Colonic mucosa (tissue), 4 donors: ENCODE results near the gene GPC6. TPM values are rescaled to one million over a fixed set of nuclear protein-coding genes. Genes with fewer than 3 reads are reported as not detected.

Experiments
- DNase-seq: peaks from one replicate; pipeline ENCODE4 v3.0.0-alpha.2; 2020
- H3K27ac ChIP-seq: fragments of 200-600 bp; one replicate; pipeline ENCODE4 v1.8.0; 2021
- H3K27me3 ChIP-seq: fragments of 200-600 bp; one replicate; pipeline ENCODE4 v1.8.0; 2021
- H3K36me3 ChIP-seq: fragments of 200-600 bp; one replicate; pipeline ENCODE4 v1.8.0; 2021
- H3K4me1 ChIP-seq: fragments of 200-600 bp; one replicate; pipeline ENCODE4 v1.8.0; 2021; ENCODE audit warnings: mild to moderate bottlenecking
- H3K4me3 ChIP-seq: fragments of 200-600 bp; one replicate; pipeline ENCODE4 v1.8.0; 2021
- H3K9ac ChIP-seq, 2 donors: one replicate each; pipeline ENCODE4 v1.7.0; 2013; ENCODE audit warnings: control low read depth in 2 of 2, low read depth in 2 of 2, low read length in 2 of 2
- H3K9me3 ChIP-seq: fragments of 200-600 bp; one replicate; pipeline ENCODE4 v1.8.0; 2021
- intact Hi-C: fragments of 100-400 bp; cut with DNase I; formaldehyde crosslinking; loops from one replicate; pipeline ENCODE4 v1.14.1; 2022
- total RNA-seq, 2 donors: library from RNA; stranded (reverse); fragmentation: NEBNext Ultra II Directional in 1 of 2; extraction: Animal tissue kit (Norgen Biotek cat#: 25700) in 1 of 2; gene quantifications; one replicate each; pipeline ENCODE4 v1.2.1, GENCODE V29; 2021
- TF ChIP-seq, protein P1 (sequence below): fragments of 200-600 bp; IDR thresholded peaks from one replicate; pipeline ENCODE4 v1.8.0; 2022; ENCODE audit warnings: antibody characterized with exemption, mild to moderate bottlenecking
- donor health status: healthy.
- donor health status: DM: no; HTN: no; CAD: no.
- donor health status: DM: no; HTN: no; CAD: no.

GPC6 gene
- total RNA-seq, 2 donors from 2014 or later, result 2.3 to 4.0 TPM

DNA sequence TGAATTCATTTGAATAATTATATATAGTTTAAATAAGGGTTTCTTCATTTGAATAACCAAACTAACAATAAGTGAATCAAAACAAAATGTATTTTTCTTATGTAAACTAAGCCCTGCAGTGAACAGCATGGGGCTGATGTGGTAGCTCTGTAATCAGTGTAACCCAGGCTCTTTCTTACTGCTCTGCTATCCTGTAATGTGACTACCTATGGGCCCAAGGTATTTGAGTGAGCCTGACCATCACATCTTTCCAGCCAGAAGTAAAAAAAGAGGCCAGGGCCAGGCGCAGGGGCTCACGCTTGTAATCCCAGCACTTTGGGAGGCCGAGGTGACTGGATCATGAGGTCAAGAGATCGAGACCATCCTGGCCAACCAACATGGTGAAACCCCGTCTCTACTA, 758.3 kb downstream of the GPC6 start:
- H3K9ac ChIP-seq, result no peak overlapping the region
- H3K27me3 ChIP-seq, result no peaks in the 10 kb centered on the region
- H3K4me3 ChIP-seq, result no peak overlapping the region
- H3K36me3 ChIP-seq, result no peaks in the 10 kb centered on the region
- no peak overlapping the region for H3K27ac ChIP-seq
- no peaks in the 10 kb centered on the region for H3K4me1 ChIP-seq
- DNase-seq, result no peak
- H3K9me3 ChIP-seq, result no peaks in the 10 kb centered on the region
- TF ChIP-seq, protein P1, sequence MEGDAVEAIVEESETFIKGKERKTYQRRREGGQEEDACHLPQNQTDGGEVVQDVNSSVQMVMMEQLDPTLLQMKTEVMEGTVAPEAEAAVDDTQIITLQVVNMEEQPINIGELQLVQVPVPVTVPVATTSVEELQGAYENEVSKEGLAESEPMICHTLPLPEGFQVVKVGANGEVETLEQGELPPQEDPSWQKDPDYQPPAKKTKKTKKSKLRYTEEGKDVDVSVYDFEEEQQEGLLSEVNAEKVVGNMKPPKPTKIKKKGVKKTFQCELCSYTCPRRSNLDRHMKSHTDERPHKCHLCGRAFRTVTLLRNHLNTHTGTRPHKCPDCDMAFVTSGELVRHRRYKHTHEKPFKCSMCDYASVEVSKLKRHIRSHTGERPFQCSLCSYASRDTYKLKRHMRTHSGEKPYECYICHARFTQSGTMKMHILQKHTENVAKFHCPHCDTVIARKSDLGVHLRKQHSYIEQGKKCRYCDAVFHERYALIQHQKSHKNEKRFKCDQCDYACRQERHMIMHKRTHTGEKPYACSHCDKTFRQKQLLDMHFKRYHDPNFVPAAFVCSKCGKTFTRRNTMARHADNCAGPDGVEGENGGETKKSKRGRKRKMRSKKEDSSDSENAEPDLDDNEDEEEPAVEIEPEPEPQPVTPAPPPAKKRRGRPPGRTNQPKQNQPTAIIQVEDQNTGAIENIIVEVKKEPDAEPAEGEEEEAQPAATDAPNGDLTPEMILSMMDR, result no peak
- intact Hi-C loops, result no loop called here

DNA sequence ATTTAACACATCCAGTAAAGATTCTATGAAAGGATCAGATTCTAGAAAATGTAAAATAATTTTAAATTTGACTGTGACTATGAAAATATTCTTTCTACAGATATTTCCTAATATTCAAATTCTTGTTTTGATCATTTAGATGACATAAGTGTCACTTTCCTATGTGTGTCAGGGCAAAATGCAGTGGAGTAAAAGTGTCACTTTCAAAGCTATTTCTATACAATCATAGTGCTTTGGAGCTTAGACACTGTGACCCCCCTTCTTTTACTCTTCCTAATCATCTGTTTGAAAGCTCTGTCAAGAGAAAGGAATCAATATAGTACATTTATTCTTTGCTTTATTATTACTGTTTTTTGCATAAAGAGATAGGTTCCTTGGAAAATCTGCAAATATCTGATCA, 760.9 kb downstream of the GPC6 start:
- DNase-seq, result no peak
- Histone ChIP-seq H3K9ac (no peak overlapping the region), H3K9me3 (no peaks in the 10 kb centered on the region), H3K4me1 (no peaks in the 10 kb centered on the region), H3K36me3 (no peaks in the 10 kb centered on the region), H3K27ac (no peak overlapping the region), H3K4me3 (no peak overlapping the region), H3K27me3 (no peaks in the 10 kb centered on the region)
- TF ChIP-seq, protein P1, result no peak
- intact Hi-C loops, result no loop called here

DNA sequence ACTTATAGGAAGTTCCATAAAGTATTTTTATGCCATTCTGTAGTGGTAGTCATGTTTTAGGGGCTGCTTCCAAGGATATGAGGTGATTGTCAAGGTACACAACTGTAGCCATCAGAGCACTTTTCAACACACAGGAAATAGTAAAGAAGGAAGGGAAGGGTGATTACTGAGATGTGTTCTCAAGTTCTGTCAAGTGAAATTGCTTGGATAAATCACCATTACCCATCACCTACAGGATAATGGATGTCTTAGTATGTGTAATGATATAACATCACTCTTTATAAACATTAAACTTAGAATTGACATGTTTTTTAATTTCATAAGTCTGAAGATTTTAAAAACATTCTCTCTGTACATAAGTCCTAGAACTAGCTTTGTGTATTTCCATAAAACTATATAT, 765.0 kb downstream of the GPC6 start:
- Histone ChIP-seq H3K4me3 (no peak overlapping the region), H3K27me3 (no peaks in the 10 kb centered on the region), H3K9ac (no peak overlapping the region), H3K36me3 (no peaks in the 10 kb centered on the region), H3K4me1 (no peaks in the 10 kb centered on the region), H3K27ac (no peak overlapping the region), H3K9me3 (no peaks in the 10 kb centered on the region)
- no peak for DNase-seq
- intact Hi-C loops, result no loop called here
- TF ChIP-seq, protein P1, result no peak

DNA sequence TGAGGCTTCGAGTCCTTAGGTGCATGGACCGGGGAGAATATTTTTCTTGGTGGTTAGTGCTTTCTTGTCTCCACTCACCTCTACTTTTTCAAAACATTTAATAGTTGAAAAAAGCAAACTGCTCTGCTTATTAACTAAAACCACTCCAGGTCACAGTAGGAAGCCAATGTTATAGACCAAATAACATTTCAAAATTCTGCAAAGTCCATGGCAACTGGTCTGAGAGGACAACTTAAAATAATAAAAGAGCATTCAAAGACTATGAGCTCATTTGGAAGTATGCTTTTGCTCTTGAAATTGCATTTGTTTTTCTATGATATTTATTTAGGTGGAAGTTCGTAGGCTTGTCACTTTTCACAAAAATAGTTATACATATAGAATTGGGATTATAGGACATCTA, 769.9 kb downstream of the GPC6 start:
- Histone ChIP-seq H3K36me3 (no peaks in the 10 kb centered on the region), H3K27me3 (no peaks in the 10 kb centered on the region), H3K9ac (no peak overlapping the region), H3K4me1 (no peaks in the 10 kb centered on the region), H3K27ac (no peak overlapping the region), H3K9me3 (no peaks in the 10 kb centered on the region), H3K4me3 (no peak overlapping the region)
- intact Hi-C loops, result no loop called here
- no peak for DNase-seq
- TF ChIP-seq, protein P1, result no peak

DNA sequence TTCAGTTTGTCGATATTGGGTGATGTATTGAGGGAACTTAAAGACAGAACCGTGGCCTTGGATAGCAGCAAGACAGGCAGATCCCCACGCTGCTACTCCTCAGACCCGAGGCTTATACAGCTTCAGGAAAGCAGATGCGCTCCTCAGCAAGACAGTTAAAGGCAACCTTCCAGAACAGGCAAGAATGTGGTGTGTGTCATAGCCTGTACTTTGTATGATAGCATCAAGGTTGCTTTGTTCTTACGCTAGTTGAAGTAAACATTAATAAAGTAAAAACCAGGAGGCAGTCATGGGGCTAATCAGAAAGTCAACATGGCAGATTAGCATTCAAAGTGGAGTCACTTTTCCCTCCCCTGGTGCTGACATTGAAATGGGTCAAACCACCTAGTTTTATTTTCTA, 779.7 kb downstream of the GPC6 start:
- Histone ChIP-seq H3K27me3 (no peaks in the 10 kb centered on the region), H3K27ac (no peak overlapping the region), H3K4me1 (no peaks in the 10 kb centered on the region), H3K9me3 (no peaks in the 10 kb centered on the region), H3K9ac (no peak overlapping the region), H3K36me3 (no peaks in the 10 kb centered on the region), H3K4me3 (no peak overlapping the region)
- intact Hi-C loops, result no loop called here
- no peak for DNase-seq
- TF ChIP-seq, protein P1, result no peak

DNA sequence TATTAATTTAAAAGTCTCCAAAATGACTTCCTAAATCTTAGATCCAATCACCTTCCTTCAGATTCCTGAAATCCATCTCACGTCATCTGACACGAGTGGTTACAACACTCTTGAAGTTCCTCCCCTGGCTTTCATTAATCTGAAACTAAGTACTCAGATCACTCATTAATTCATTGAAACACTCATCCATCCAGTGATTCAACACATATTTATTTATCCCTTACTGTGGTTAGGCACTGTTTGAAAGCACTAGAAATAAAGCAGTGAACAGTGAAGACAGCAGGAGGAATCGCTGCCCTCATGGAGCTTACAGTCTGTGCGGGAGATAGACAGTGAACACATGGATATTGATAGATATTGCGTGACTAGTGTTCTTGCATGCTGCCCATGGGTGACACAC, 780.5 kb downstream of the GPC6 start:
- DNase-seq, result no peak
- no peaks in the 10 kb centered on the region for H3K9me3 ChIP-seq
- no peaks in the 10 kb centered on the region for H3K4me1 ChIP-seq
- H3K27ac ChIP-seq, result no peak overlapping the region
- no peak overlapping the region for H3K4me3 ChIP-seq
- no peaks in the 10 kb centered on the region for H3K36me3 ChIP-seq
- H3K9ac ChIP-seq, result no peak overlapping the region
- intact Hi-C loops, result no loop called here
- TF ChIP-seq, protein P1, result no peak
- H3K27me3 ChIP-seq, result no peaks in the 10 kb centered on the region
